Type B pancreatic cell (in vitro differentiated cells): ENCODE data around the gene STAT1. TPM values are rescaled to one million over a fixed set of nuclear protein-coding genes. Genes with fewer than 3 reads are reported as not detected.

ENCODE experiments used
- DNase-seq: peaks from one replicate; pipeline ENCODE4 v3.0.0; 2021; ENCODE audit warnings: mixed read lengths; ENCODE audit not compliant: unreplicated experiment; ENCODE audit errors: extremely low spot score
- H3K27ac Mint-ChIP-seq: 2 replicates; pipeline ENCODE4 v1.8.0; 2021; ENCODE audit warnings: mild to moderate bottlenecking, mixed read lengths
- H3K27me3 Mint-ChIP-seq: 2 replicates; pipeline ENCODE4 v1.8.0; 2021; ENCODE audit warnings: mixed read lengths
- H3K36me3 Mint-ChIP-seq: 2 replicates; pipeline ENCODE4 v1.8.0; 2021; ENCODE audit warnings: mixed read lengths
- H3K4me1 Mint-ChIP-seq: one replicate; pipeline ENCODE4 v1.8.0; 2021; ENCODE audit warnings: mixed read lengths; ENCODE audit not compliant: unreplicated experiment
- H3K4me3 Mint-ChIP-seq: 2 replicates; pipeline ENCODE4 v1.8.0; 2021; ENCODE audit warnings: mild to moderate bottlenecking, mixed read lengths
- H3K9me3 Mint-ChIP-seq: 2 replicates; pipeline ENCODE4 v1.8.0; 2021; ENCODE audit warnings: mixed read lengths
- total RNA-seq: library from RNA; stranded (reverse); gene quantifications from 2 replicates; pipeline ENCODE4 v1.2.1, GENCODE V29; 2021; ENCODE audit warnings: low replicate concordance
- TF ChIP-seq, protein P1 (sequence below): fragments of 200-600 bp; sonication (generic); conservative IDR thresholded peaks from 2 replicates; pipeline ENCODE4 v1.5.0; 2021; ENCODE audit warnings: antibody characterized with exemption, mild to moderate bottlenecking

The STAT1 gene
- total RNA-seq, 1 donor from 2014 or later = 52.8 TPM

DNA sequence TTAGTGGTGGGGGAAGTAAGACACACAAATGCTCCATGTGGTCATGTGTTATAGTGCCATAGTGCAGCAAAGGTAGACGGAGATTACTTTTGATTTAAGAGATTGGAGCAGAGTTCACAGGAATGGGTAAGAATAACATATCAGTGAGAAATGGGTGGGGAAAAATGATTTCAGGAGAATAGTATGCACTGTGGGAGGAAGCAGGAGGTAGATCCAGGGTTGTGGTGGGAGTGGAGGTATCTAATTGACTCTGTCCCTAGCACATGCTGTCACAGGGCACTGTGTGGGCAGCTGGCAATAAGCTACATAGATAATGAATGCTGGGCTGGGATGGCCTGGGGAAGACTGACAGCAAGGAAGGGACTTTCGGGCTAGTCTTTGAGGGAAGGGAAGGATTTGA is 65.3 kb downstream of the STAT1 start:
- no peaks in the 10 kb centered on the region for H3K36me3 Mint-ChIP-seq
- no peaks in the 10 kb centered on the region for H3K4me1 Mint-ChIP-seq
- H3K27me3 Mint-ChIP-seq = no peaks in the 10 kb centered on the region
- TF ChIP-seq, protein P1, sequence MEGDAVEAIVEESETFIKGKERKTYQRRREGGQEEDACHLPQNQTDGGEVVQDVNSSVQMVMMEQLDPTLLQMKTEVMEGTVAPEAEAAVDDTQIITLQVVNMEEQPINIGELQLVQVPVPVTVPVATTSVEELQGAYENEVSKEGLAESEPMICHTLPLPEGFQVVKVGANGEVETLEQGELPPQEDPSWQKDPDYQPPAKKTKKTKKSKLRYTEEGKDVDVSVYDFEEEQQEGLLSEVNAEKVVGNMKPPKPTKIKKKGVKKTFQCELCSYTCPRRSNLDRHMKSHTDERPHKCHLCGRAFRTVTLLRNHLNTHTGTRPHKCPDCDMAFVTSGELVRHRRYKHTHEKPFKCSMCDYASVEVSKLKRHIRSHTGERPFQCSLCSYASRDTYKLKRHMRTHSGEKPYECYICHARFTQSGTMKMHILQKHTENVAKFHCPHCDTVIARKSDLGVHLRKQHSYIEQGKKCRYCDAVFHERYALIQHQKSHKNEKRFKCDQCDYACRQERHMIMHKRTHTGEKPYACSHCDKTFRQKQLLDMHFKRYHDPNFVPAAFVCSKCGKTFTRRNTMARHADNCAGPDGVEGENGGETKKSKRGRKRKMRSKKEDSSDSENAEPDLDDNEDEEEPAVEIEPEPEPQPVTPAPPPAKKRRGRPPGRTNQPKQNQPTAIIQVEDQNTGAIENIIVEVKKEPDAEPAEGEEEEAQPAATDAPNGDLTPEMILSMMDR = no peak
- no peaks in the 10 kb centered on the region for H3K9me3 Mint-ChIP-seq
- H3K27ac Mint-ChIP-seq = no peak overlapping the region
- no peak overlapping the region for H3K4me3 Mint-ChIP-seq
- DNase-seq = no peak

DNA sequence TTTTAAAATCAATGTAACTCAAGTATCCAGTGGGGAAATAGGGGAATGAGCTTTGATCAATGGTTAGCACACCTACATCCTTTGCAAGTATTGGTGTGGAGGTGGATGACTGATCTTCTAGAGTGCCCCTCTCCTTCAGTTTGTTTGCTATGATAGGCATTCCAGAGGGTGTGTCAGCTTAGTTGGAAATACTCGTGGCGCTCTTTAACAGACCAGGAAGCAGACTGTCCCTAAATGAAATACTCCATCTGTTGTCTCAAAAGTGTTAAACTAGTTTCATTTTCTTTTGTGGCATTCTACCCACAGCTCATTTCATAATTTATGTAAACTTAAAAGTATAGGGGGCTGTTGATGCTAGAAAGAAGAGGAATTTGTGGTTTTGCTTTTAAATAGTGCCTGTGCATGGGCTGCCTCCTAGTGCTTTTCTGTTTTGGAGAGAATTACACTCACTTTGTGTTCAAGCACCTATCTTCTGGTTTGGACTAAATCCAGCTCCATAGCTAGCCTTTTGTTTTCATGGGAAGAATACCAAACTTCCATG is 66.2 kb downstream of the STAT1 start:
- H3K4me1 Mint-ChIP-seq = no peaks in the 10 kb centered on the region
- no peaks in the 10 kb centered on the region for H3K36me3 Mint-ChIP-seq
- H3K4me3 Mint-ChIP-seq = peak overlapping the region; percentile 67
- H3K27ac Mint-ChIP-seq = no peak overlapping the region
- no peaks in the 10 kb centered on the region for H3K27me3 Mint-ChIP-seq
- no peak for DNase-seq
- TF ChIP-seq, protein P1 = no peak
- H3K9me3 Mint-ChIP-seq = no peaks in the 10 kb centered on the region

DNA sequence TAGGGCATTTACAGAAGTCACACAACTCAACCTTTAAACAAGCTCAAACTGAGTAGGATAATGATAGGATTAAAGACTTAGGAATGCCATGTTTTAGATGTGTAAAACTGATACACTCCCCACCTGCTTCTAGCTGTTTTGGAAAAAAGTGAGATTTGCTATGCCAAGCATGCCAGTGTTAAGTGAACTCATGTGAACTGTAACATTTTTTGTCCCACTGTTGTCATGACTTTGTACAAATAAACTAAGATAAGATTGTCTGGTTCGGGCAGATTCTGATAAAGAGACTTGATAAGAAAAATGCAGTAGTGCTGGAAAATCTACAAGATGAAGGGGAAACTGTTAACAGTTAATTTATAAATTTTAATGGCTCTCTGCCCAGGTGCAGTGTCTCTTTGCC is 66.8 kb downstream of the STAT1 start:
- TF ChIP-seq, protein P1 = no peak
- no peaks in the 10 kb centered on the region for H3K27me3 Mint-ChIP-seq
- H3K4me1 Mint-ChIP-seq = no peaks in the 10 kb centered on the region
- no peaks in the 10 kb centered on the region for H3K36me3 Mint-ChIP-seq
- no peak overlapping the region for H3K27ac Mint-ChIP-seq
- no peaks in the 10 kb centered on the region for H3K9me3 Mint-ChIP-seq
- peak overlapping the region; percentile 30 for H3K4me3 Mint-ChIP-seq
- no peak for DNase-seq

DNA sequence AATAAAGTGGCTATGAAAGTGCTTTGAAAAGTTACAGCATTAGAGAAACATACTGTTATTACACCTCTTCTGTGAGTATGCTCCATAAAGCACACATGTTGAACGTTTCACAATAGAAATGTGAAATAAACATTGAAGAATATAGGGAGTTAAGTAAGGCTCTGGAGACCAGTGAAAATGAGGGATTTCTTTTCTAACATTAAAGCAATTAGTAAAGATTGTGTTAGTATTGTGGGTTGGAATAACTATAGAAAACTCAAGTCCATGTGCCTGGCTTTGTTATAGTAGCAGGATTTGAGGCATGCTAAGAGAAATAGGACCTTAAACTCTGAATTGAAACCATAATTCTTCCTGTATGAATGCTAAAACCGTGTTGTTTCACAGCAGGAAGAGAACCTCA is 70.3 kb downstream of the STAT1 start:
- H3K4me3 Mint-ChIP-seq = no peak overlapping the region
- no peaks in the 10 kb centered on the region for H3K9me3 Mint-ChIP-seq
- no peaks in the 10 kb centered on the region for H3K27me3 Mint-ChIP-seq
- H3K36me3 Mint-ChIP-seq = no peaks in the 10 kb centered on the region
- TF ChIP-seq, protein P1 = no peak
- no peaks in the 10 kb centered on the region for H3K4me1 Mint-ChIP-seq
- DNase-seq = no peak
- H3K27ac Mint-ChIP-seq = no peak overlapping the region

DNA sequence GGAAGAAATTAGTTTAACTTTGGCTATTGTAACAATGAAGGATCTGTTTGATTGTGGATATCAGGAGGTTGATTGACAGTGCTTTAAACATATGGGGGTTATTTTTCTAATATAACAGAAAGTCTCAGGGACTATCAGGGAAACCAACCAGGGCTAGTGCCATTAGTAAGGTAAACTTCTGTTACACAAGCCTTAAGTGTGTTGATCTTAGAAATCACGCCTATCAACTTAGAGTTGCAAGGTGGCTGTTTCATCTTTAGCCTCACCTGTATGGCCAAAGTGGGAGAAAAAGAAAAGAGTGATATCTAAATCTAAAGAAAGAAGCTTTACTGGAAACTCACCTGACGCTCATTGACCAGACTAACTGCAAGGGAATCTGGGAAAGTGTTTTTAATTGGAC is 71.3 kb downstream of the STAT1 start:
- TF ChIP-seq, protein P1 = no peak
- Mint-ChIP-seq H3K27me3 (no peaks in the 10 kb centered on the region), H3K27ac (no peak overlapping the region), H3K4me1 (no peaks in the 10 kb centered on the region), H3K9me3 (no peaks in the 10 kb centered on the region), H3K36me3 (no peaks in the 10 kb centered on the region), H3K4me3 (no peak overlapping the region)
- no peak for DNase-seq

DNA sequence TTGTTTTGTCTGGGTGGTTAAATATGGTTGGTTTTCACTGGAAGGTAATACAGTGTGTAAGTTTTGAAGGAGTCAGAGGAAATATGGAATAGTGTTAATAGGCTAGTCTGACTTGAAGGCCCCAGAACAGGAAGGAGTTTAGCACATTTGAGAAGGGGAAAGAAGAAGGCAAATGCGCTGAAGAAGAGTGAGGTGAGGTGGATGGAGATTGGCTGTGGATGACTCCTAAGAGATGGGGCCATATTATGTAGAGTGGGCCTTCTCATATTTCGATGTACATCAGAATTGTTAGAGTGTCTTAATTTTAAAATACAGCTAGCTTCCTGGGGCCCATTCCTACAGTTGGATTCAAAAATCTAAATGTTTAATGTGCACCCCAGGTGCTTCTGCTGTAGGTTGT is 72.4 kb downstream of the STAT1 start:
- H3K27me3 Mint-ChIP-seq = no peaks in the 10 kb centered on the region
- no peak overlapping the region for H3K4me3 Mint-ChIP-seq
- TF ChIP-seq, protein P1 = no peak
- no peaks in the 10 kb centered on the region for H3K36me3 Mint-ChIP-seq
- no peak for DNase-seq
- no peaks in the 10 kb centered on the region for H3K4me1 Mint-ChIP-seq
- no peaks in the 10 kb centered on the region for H3K9me3 Mint-ChIP-seq
- no peak overlapping the region for H3K27ac Mint-ChIP-seq
